Measurements from ENCODE around the gene KIF14. TPM values are rescaled to one million over a fixed set of nuclear protein-coding genes. Genes with fewer than 3 reads are reported as not detected.

The KIF14 gene
- total and polyA plus RNA-seq, 2 of the 13 experiments (the other 11 are each of a cell fraction or from before 2014, with no cell fraction given) = 3.3 to 11.2 TPM

DNA sequence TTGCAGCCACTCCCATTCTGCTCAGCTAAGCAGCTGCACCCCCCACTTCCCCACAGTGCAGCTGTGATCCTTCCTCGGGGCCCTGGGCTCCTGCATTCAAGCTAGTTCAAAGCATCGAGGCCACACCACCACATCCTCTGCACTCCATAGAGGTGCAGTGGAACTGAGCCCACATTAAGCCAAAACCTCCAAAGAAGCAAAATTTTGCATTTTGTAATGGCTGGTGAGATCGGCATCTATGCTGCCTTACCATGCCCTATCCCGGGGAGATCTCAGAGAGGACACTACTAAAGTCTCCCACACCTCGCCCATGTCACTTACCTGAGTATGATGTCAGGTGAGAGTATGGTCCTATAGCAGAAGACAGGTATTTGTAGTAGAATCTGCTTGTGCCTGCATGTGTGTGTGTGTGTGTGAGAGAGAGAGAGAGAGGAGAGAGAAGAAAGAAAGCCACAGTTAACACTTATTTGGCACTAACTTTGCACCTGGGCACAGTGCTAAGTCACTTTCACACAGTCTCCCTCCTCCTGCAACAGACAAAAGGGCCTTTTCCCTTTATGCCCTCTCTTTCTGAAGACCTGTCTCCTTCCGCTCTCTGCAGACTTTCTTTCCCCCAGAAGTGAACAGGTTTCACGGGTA is 89.8 kb downstream of the KIF14 start:
- Histone ChIP-seq H3K4me1 (ENCODE audit: insufficient read depth, low read length) (no peaks in the 10 kb centered on the region), H4K20me1 (ENCODE audit: insufficient read depth, low read length) (no peaks in the 10 kb centered on the region), H3K4me2 (ENCODE audit: low read depth, low read length) (no peak overlapping the region), H3K4me3 (replicated peaks in 1 of 3; ENCODE audit: insufficient read depth in 1 of 3, low read depth in 2 of 3, low read length in 3 of 3) (no peak overlapping the region), H3K36me3 (replicated peaks in 1 of 2; ENCODE audit: control insufficient read depth in 1 of 2, insufficient read depth in 2 of 2, low read length in 2 of 2) (no peaks in the 10 kb centered on the region), H2AFZ (ENCODE audit: low read length) (no peak overlapping the region), H3K79me2 (ENCODE audit: insufficient read depth, low read length) (no peaks in the 10 kb centered on the region), H3K27ac (ENCODE audit: extremely low read length, insufficient read depth, low read length) (no peak overlapping the region), H3K9ac (ENCODE audit: insufficient read depth, low read depth, low read length) (no peak overlapping the region), H3K9me3 (ENCODE audit: low read length) (no peaks in the 10 kb centered on the region), H3K27me3 (ENCODE audit: control insufficient read depth in 1 of 2, insufficient read depth in 2 of 2, low read length in 2 of 2) (no peaks in the 10 kb centered on the region; a peak in 1 of 5 replicates)
- no peak for ATAC-seq
- ChIA-PET CTCF (ENCODE audit: low intra/inter-chr PET ratio, low total read pairs) (no interaction called here), POLR2A (no interaction called here)
- intact Hi-C loops (cut with micrococcal nuclease; ENCODE audit: unreplicated experiment) = no loop called here
- no peak for FAIRE-seq
- DNase-seq (ENCODE audit: low spot score) = no peak
- WGBS (ENCODE audit: low lambda C conversion rate) = 26% methylated on average over 6 of the region's 7 CpGs
- BruUV-seq (replicated peaks) = no TSS peak
- in situ Hi-C loops (cut with HindIII; ENCODE audit: extremely low pct_ligation_motif_present, low pct_unique_long_range_greater_than_20kb) = no loop called here
- TF ChIP-seq CENPBD1 (CRISPR knock-in tag; IDR thresholded peaks at IDR 0.05; ENCODE audit: borderline replicate concordance, low read depth) (no peak), MEIS2 (CRISPR knock-in tag; IDR thresholded peaks at IDR 0.05) (no peak), ZZZ3 (CRISPR knock-in tag; IDR thresholded peaks at IDR 0.05; ENCODE audit: borderline replicate concordance) (no peak), ZSCAN29 (CRISPR knock-in tag; conservative IDR thresholded peaks at IDR 0.05) (no peak), ZNF205 (CRISPR knock-in tag; IDR thresholded peaks at IDR 0.05) (no peak), DNMT3B (CRISPR knock-in tag; conservative IDR thresholded peaks at IDR 0.05) (no peak), BHLHE40 (IDR thresholded peaks at IDR 0.05; ENCODE audit: low read length) (no peak), RAD21 (CRISPR knock-in tag; IDR thresholded peaks at IDR 0.05) (no peak)
- TF ChIP-seq, protein P1, sequence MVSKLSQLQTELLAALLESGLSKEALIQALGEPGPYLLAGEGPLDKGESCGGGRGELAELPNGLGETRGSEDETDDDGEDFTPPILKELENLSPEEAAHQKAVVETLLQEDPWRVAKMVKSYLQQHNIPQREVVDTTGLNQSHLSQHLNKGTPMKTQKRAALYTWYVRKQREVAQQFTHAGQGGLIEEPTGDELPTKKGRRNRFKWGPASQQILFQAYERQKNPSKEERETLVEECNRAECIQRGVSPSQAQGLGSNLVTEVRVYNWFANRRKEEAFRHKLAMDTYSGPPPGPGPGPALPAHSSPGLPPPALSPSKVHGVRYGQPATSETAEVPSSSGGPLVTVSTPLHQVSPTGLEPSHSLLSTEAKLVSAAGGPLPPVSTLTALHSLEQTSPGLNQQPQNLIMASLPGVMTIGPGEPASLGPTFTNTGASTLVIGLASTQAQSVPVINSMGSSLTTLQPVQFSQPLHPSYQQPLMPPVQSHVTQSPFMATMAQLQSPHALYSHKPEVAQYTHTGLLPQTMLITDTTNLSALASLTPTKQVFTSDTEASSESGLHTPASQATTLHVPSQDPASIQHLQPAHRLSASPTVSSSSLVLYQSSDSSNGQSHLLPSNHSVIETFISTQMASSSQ (IDR thresholded peaks at IDR 0.05; ENCODE audit: low read depth) = no peak
- TF ChIP-seq, protein P1 (CRISPR knock-in tag; IDR thresholded peaks at IDR 0.05; ENCODE audit: borderline replicate concordance) = no peak
- TF ChIP-seq, protein P2, sequence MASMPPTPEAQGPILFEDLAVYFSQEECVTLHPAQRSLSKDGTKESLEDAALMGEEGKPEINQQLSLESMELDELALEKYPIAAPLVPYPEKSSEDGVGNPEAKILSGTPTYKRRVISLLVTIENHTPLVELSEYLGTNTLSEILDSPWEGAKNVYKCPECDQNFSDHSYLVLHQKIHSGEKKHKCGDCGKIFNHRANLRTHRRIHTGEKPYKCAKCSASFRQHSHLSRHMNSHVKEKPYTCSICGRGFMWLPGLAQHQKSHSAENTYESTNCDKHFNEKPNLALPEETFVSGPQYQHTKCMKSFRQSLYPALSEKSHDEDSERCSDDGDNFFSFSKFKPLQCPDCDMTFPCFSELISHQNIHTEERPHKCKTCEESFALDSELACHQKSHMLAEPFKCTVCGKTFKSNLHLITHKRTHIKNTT (CRISPR knock-in tag; IDR thresholded peaks at IDR 0.05) = no peak
